Gastrocnemius medialis (tissue), 4 donors: Measurements from ENCODE around the gene MCFD2.

Experiments used
- POLR2A ChIP-seq, 2 donors: fragments of 450-650 bp; IDR thresholded peaks; one replicate each; pipeline ENCODE4 v1.6.1; 2017; ENCODE audit warnings: antibody characterized with exemption in 2 of 2, mild to moderate bottlenecking in 2 of 2, moderate library complexity in 2 of 2
- TF ChIP-seq, protein P1 (sequence below), 5 experiments: fragments of 450-650 bp in 3 of 5; fragments of 200-600 bp in 2 of 5; sonication (generic) in 2 of 5; IDR thresholded peaks in 4 of 5; conservative IDR thresholded peaks in 1 of 5; 1 replicate in 4 of 5; 2 replicates in 1 of 5; pipeline ENCODE4 v1.5.1; 2016 to 2019; ENCODE audit warnings: antibody characterized with exemption in 5 of 5, mild to moderate bottlenecking in 3 of 5, moderate library complexity in 3 of 5

DNA sequence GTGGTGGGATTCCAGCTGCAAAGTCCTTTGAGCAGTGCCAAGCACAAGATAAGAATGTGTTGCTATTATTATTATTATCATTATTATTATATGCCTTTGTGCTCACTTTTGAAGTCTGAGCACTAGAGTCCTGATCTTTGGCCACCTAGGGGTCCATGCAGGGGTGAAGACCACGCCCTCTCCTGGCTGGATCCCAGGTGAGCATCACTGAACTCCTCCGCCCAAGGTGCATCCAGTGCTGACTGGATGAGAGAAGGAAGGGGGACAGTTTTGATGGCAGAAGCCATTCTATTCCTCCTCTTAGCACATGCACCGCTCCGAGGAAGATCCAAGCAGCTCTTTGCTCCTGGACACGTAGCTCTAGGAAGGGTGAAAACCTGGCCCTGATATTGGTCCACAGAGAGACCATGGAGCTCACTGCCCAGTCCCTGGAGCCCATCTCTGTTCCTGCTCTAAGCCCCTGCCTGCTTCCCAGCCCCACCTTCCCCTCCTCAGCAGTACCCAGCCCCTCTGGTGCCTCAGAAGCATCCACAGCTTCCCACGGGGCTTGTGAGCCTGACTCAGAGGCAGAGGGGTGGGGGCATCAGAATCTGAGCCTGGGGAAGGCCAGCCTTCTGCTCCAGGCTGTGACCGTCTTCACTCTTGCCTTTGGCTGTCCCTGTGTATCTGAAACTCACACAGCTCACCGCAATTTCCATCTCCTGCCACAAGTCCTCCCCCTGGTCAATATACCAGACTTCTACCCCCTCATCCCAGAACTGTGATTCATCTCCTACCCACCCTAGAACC, 45.4 kb downstream of the MCFD2 start:
- TF ChIP-seq, protein P1, sequence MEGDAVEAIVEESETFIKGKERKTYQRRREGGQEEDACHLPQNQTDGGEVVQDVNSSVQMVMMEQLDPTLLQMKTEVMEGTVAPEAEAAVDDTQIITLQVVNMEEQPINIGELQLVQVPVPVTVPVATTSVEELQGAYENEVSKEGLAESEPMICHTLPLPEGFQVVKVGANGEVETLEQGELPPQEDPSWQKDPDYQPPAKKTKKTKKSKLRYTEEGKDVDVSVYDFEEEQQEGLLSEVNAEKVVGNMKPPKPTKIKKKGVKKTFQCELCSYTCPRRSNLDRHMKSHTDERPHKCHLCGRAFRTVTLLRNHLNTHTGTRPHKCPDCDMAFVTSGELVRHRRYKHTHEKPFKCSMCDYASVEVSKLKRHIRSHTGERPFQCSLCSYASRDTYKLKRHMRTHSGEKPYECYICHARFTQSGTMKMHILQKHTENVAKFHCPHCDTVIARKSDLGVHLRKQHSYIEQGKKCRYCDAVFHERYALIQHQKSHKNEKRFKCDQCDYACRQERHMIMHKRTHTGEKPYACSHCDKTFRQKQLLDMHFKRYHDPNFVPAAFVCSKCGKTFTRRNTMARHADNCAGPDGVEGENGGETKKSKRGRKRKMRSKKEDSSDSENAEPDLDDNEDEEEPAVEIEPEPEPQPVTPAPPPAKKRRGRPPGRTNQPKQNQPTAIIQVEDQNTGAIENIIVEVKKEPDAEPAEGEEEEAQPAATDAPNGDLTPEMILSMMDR (IDR thresholded peaks at IDR 0.05 in 4 of 5, conservative IDR thresholded peaks at IDR 0.05 in 1 of 5): no peak
- no peak for TF ChIP-seq POLR2A (IDR thresholded peaks at IDR 0.05)
